HEK293T (cell line): ENCODE measurements around the gene YY1.

Experiments
- FOXK2 ChIP-seq: fragments of 450-650 bp; IDR thresholded peaks from 2 replicates; pipeline ENCODE4 v1.6.1; 2016; ENCODE audit warnings: mild to moderate bottlenecking
- LEF1 ChIP-seq: fragments of 450-650 bp; IDR thresholded peaks from 2 replicates; pipeline ENCODE4 v1.6.1; 2017; ENCODE audit warnings: mild to moderate bottlenecking, borderline replicate concordance
- NFRKB ChIP-seq: fragments of 450-650 bp; IDR thresholded peaks from 2 replicates; pipeline ENCODE4 v1.6.1; 2016; ENCODE audit warnings: mild to moderate bottlenecking, moderate library complexity
- SP1 ChIP-seq: fragments of 450-650 bp; IDR thresholded peaks from 2 replicates; pipeline ENCODE4 v1.6.1; 2017

DNA sequence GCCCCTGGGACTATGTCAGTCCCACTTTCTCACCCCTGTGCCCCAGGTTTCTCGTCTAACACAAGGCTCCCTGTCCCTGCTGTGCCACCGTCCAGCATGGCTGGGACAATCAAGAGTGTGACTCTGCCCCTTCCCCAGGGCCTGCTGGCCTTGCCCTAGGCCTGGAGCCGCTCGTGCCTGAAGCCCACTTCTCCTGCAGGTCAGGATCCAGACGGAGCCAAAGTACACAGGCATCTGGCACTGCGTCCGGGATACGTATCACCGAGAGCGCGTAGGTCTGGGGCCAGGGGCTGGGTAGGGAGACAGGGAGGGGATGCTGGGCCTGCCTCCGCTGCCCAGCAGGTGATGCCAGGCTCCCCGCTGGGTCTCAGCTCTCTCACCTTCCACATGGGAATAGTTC is 87.0 kb downstream of the YY1 start:
- TF ChIP-seq FOXK2 (no peak), SP1 (no peak), NFRKB (no peak), LEF1 (no peak)
